ENCODE measurements around the gene UPK3BL2.
"Not testable (repeated sequence)": the region's sequence is repeated elsewhere in the genome, so short reads cannot be mapped to it uniquely, and the experiment has no call there.

UPK3BL2 gene

DNA sequence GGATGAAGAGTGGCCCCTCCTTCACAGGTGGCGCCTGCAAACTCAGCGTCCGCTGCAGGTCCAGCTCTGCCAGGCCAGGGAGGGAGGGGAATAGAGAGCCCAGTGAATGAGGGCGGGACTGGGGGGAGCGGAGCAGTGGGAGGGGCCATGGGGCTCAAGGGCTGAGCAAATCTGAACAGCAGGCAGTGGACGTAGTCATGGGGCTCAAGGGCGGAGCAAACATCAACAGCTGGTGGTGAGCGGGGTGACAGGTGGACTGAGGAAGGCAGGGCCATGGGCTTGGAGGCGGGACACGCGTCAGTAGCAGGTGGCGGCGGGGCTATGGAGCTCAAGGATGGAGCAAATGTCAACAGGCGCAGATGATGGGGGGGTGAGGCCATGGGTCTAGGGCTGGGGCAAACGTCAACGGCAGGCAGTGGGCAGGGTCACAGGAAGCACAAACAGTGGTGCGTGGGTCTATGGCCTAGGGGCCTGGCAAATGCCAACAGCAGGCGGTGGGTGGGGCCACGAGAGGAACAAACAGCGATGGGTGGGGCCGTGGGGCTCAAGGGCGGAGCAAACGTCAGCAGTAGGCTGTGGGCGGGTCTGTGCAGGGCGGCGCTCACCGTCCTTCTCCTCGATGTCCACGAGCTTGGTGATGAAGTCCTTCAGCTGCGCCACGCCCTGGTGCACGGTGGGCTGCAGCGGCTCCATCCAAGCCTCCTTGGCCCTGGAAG is 50.1 kb downstream of the UPK3BL2 start:
- DNase-seq: not testable (repeated sequence)

DNA sequence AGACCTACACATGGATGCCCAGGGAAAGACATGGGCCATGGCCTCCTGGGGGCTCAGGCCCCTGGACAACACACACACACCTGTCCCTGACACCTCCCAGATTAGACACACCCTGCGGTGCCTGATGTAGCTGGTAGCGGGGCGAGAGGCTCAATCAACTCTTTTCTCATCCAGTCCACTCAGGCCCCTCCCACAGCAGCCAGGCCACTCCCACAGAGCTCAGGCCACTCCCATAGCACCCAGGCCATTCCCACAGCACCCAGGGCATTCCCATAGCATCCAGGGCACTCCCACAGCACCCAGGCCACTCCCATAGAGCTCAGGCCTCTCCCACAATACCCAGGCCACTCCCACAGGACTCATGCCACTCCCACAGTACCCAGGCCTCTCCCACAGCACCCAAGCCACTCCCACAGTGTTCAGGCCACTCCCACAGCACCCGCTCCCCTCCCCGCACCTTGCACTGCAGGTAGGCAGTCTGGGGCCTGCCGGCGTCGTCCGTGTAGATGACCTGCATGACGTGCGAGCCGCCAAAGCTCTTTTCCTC is 52.9 kb downstream of the UPK3BL2 start:
- DNase-seq: not testable (repeated sequence)
